Breast epithelium (tissue), 4 donors: ENCODE measurements around the gene ZNF74. TPM values are rescaled to one million over a fixed set of nuclear protein-coding genes. Genes with fewer than 3 reads are reported as not detected.
"Not testable (repeated sequence)": the region's sequence is repeated elsewhere in the genome, so short reads cannot be mapped to it uniquely, and the experiment has no call there.

ENCODE experiments used
- DNase-seq, 2 donors: peaks; one replicate each; pipeline ENCODE4 v3.0.0-alpha.2; 2019; ENCODE audit warnings: low spot score in 2 of 2
- H3K27ac ChIP-seq, 2 donors: fragments of 200-600 bp; sonication (generic) in 1 of 2; one replicate each; pipeline ENCODE4 v1.5.1; 2016 to 2019; ENCODE audit warnings: mild to moderate bottlenecking in 1 of 2
- H3K27me3 ChIP-seq, 2 donors: fragments of 200-600 bp; sonication (generic) in 1 of 2; one replicate each; pipeline versions ENCODE4 v1.5.1 to v1.6.0; 2017 to 2019; ENCODE audit warnings: control low read depth in 1 of 2, mild to moderate bottlenecking in 1 of 2
- H3K36me3 ChIP-seq: fragments of 200-600 bp; one replicate; pipeline ENCODE4 v1.5.1; 2019
- H3K4me1 ChIP-seq, 2 donors: fragments of 200-600 bp; sonication (generic); one replicate each; pipeline ENCODE4 v1.5.1; 2016 to 2019; ENCODE audit warnings: control low read depth in 1 of 2
- H3K4me3 ChIP-seq, 3 donors: fragments of 200-600 bp; sonication (generic); 1 replicate in 2 of 3; 2 replicates in 1 of 3; pipeline ENCODE4 v1.5.1; 2016 to 2019; ENCODE audit warnings: mild to moderate bottlenecking in 3 of 3, moderate library complexity in 2 of 3
- H3K9me3 ChIP-seq, 2 donors: fragments of 200-600 bp; sonication (generic) in 1 of 2; one replicate each; pipeline ENCODE4 v1.5.1; 2016 to 2019; ENCODE audit warnings: control low read depth in 1 of 2
- CTCF ChIP-seq, 3 donors: fragments of 450-650 bp; IDR thresholded peaks; one replicate each; pipeline ENCODE4 v1.5.1; 2016 to 2017; ENCODE audit warnings: antibody characterized with exemption in 3 of 3, mild to moderate bottlenecking in 3 of 3, moderate library complexity in 3 of 3
- POLR2A ChIP-seq: fragments of 450-650 bp; IDR thresholded peaks from one replicate; pipeline ENCODE4 v1.6.1; 2016; ENCODE audit warnings: antibody characterized with exemption, mild to moderate bottlenecking, moderate library complexity
- POLR2AphosphoS5 ChIP-seq, 3 donors: sonication (generic); formaldehyde crosslinking; IDR thresholded peaks; one replicate each; pipeline ENCODE4 v1.6.1; 2017; ENCODE audit warnings: antibody characterized with exemption in 3 of 3
- intact Hi-C: fragments of 100-400 bp; cut with DNase I; formaldehyde crosslinking; loops from one replicate; pipeline ENCODE4 v1.15.1; 2023; ENCODE audit warnings: low total_unique reads
- total RNA-seq, 3 donors: library from RNA; depleted of rRNA; stranded (reverse); fragments of >200 nt; gene quantifications; one replicate each; pipeline ENCODE4 v1.1.0, GENCODE V29; 2016

ZNF74 gene
- total RNA-seq, 3 donors from 2014 or later, result 4.8 to 11.5 (median 10.0) TPM

GRCh38 chr22:20444325-20444724 is 50.4 kb downstream of the ZNF74 start:
- Histone ChIP-seq H3K4me1 (no peaks in the 10 kb centered on the region), H3K27me3 (no peaks in the 10 kb centered on the region), H3K27ac (no peak overlapping the region), H3K4me3 (no peak overlapping the region), H3K9me3 (no peaks in the 10 kb centered on the region), H3K36me3 (no peaks in the 10 kb centered on the region)
- DNase-seq, result no peak
- intact Hi-C loops, result no loop called here
- TF ChIP-seq POLR2AphosphoS5 (IDR thresholded peaks at IDR 0.05) (no peak), CTCF (IDR thresholded peaks at IDR 0.05) (no peak), POLR2A (no peak)

GRCh38 chr22:20446383-20446970 is 52.5 kb downstream of the ZNF74 start:
- H3K4me1 ChIP-seq, result no peaks in the 10 kb centered on the region

GRCh38 chr22:20448630-20449029 is 54.7 kb downstream of the ZNF74 start:
- H3K36me3 ChIP-seq, result no peaks in the 10 kb centered on the region
- H3K9me3 ChIP-seq, result no peaks in the 10 kb centered on the region
- no peak for DNase-seq
- no peaks in the 10 kb centered on the region for H3K27me3 ChIP-seq
- intact Hi-C loops, result no loop called here
- no peak overlapping the region for H3K4me3 ChIP-seq
- TF ChIP-seq POLR2AphosphoS5 (IDR thresholded peaks at IDR 0.05) (no peak), POLR2A (no peak), CTCF (IDR thresholded peaks at IDR 0.05) (no peak)
- H3K27ac ChIP-seq, result no peak overlapping the region
- H3K4me1 ChIP-seq, result no peaks in the 10 kb centered on the region

More at GRCh38 chr22:20446383-20446970, 52.5 kb downstream of the ZNF74 start:
- Histone ChIP-seq H3K9me3 (no peaks in the 10 kb centered on the region), H3K36me3 (no peaks in the 10 kb centered on the region), H3K27me3 (no peaks in the 10 kb centered on the region), H3K27ac (no peak overlapping the region), H3K4me3 (no peak overlapping the region)
- DNase-seq, result no peak
- no peak for TF ChIP-seq CTCF (IDR thresholded peaks at IDR 0.05)
- no peak for TF ChIP-seq POLR2A
- TF ChIP-seq POLR2AphosphoS5 (IDR thresholded peaks at IDR 0.05), result no peak
- intact Hi-C loops, result no loop called here

GRCh38 chr22:20449819-20450550 is 56.0 kb downstream of the ZNF74 start:
- intact Hi-C loops, result no loop called here
- Histone ChIP-seq H3K9me3 (no peaks in the 10 kb centered on the region), H3K4me3 (no peak overlapping the region), H3K4me1 (no peaks in the 10 kb centered on the region), H3K27ac (no peak overlapping the region), H3K27me3 (no peaks in the 10 kb centered on the region), H3K36me3 (no peaks in the 10 kb centered on the region)
- DNase-seq, result no peak
- no peak for TF ChIP-seq POLR2AphosphoS5 (IDR thresholded peaks at IDR 0.05)
- TF ChIP-seq CTCF (IDR thresholded peaks at IDR 0.05), result no peak
- TF ChIP-seq POLR2A, result no peak

- H3K4me3 ChIP-seq, result no peak overlapping the region
- no peak for DNase-seq
- H3K27me3 ChIP-seq, result no peaks in the 10 kb centered on the region
- H3K4me1 ChIP-seq, result no peaks in the 10 kb centered on the region
- no peak overlapping the region for H3K27ac ChIP-seq
- intact Hi-C loops, result no loop called here
- H3K9me3 ChIP-seq, result no peaks in the 10 kb centered on the region
- no peaks in the 10 kb centered on the region for H3K36me3 ChIP-seq
- TF ChIP-seq POLR2A (no peak), POLR2AphosphoS5 (IDR thresholded peaks at IDR 0.05) (no peak), CTCF (IDR thresholded peaks at IDR 0.05) (no peak)
Observed at GRCh38 chr22:20450551-20450906, 56.6 kb downstream of the ZNF74 start.

- intact Hi-C loops, result not testable (repeated sequence)
Observed at GRCh38 chr22:20451129-20451778, 57.3 kb downstream of the ZNF74 start.

More at GRCh38 chr22:20451129-20451778, 57.3 kb downstream of the ZNF74 start:
- not testable (repeated sequence) for H3K27me3 ChIP-seq, H3K4me1 ChIP-seq, H3K4me3 ChIP-seq, DNase-seq, H3K9me3 ChIP-seq, H3K36me3 ChIP-seq, H3K27ac ChIP-seq
